Panc1 (cell line): Measurements from ENCODE around the gene NOP14.

Experiments
- SIN3A ChIP-seq: IDR thresholded peaks from 2 replicates; pipeline ENCODE4 v1.6.1; 2012; ENCODE audit warnings: low read depth, mild to moderate bottlenecking, low read length, moderate library complexity, borderline replicate concordance; ENCODE audit not compliant: insufficient read depth
- TF ChIP-seq, protein P1 (sequence below): fragments of 450-650 bp; IDR thresholded peaks from 2 replicates; pipeline ENCODE4 v1.5.1; 2017; ENCODE audit warnings: mild to moderate bottlenecking

GRCh38 chr4:2925931-2926860 lies 37.0 kb downstream of the NOP14 start:
- TF ChIP-seq, protein P1, sequence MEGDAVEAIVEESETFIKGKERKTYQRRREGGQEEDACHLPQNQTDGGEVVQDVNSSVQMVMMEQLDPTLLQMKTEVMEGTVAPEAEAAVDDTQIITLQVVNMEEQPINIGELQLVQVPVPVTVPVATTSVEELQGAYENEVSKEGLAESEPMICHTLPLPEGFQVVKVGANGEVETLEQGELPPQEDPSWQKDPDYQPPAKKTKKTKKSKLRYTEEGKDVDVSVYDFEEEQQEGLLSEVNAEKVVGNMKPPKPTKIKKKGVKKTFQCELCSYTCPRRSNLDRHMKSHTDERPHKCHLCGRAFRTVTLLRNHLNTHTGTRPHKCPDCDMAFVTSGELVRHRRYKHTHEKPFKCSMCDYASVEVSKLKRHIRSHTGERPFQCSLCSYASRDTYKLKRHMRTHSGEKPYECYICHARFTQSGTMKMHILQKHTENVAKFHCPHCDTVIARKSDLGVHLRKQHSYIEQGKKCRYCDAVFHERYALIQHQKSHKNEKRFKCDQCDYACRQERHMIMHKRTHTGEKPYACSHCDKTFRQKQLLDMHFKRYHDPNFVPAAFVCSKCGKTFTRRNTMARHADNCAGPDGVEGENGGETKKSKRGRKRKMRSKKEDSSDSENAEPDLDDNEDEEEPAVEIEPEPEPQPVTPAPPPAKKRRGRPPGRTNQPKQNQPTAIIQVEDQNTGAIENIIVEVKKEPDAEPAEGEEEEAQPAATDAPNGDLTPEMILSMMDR, result no peak
- no peak for TF ChIP-seq SIN3A
